Measurements from ENCODE around the gene FBXO42. TPM values are rescaled to one million over a fixed set of nuclear protein-coding genes. Genes with fewer than 3 reads are reported as not detected.

FBXO42 gene
- total and polyA plus RNA-seq, 2 experiments from 2014 or later = 6.0 to 20.7 TPM

- H3K27ac ChIP-seq (ENCODE audit: low read depth) = no peak overlapping the region
- Mint-ChIP-seq H3K9me3 (no peaks in the 10 kb centered on the region), H3K36me3 (ENCODE audit: low read depth) (peaks cover 13% of the 10 kb centered on the region; the same call in 1 of the 3 replicates), H3K27me3 (ENCODE audit: insufficient read depth, low read depth, poor library complexity) (peaks cover 8% of the 10 kb centered on the region), H3K4me3 (no peak overlapping the region), H3K27ac (no peak overlapping the region), H3K4me1 (peaks cover 35% of the 10 kb centered on the region)
- H2AFZ ChIP-seq = no peak overlapping the region
- TF ChIP-seq ZNF462 (CRISPR knock-in tag; IDR thresholded peaks at IDR 0.05) (no peak), CTCF (conservative IDR thresholded peaks at IDR 0.05; ENCODE audit: low read depth in 2 of 2) (no peak), NANOG (IDR thresholded peaks at IDR 0.05; ENCODE audit: borderline replicate concordance) (no peak), CREB1 (CRISPR knock-in tag; IDR thresholded peaks at IDR 0.05; ENCODE audit: low read depth) (no peak), EZH2phosphoT487 (IDR thresholded peaks at IDR 0.05; ENCODE audit: unreplicated experiment) (no peak), REST (IDR thresholded peaks at IDR 0.05; ENCODE audit: unreplicated experiment) (no peak), ZNF114 (CRISPR knock-in tag; IDR thresholded peaks at IDR 0.05) (no peak), ZNF331 (CRISPR knock-in tag; IDR thresholded peaks at IDR 0.05; ENCODE audit: low read depth) (no peak)
- TF ChIP-seq, protein P1, sequence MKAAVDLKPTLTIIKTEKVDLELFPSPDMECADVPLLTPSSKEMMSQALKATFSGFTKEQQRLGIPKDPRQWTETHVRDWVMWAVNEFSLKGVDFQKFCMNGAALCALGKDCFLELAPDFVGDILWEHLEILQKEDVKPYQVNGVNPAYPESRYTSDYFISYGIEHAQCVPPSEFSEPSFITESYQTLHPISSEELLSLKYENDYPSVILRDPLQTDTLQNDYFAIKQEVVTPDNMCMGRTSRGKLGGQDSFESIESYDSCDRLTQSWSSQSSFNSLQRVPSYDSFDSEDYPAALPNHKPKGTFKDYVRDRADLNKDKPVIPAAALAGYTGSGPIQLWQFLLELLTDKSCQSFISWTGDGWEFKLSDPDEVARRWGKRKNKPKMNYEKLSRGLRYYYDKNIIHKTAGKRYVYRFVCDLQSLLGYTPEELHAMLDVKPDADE (IDR thresholded peaks at IDR 0.05) = no peak
- no peaks in the 10 kb centered on the region for H3K27me3 ChIP-seq (ENCODE audit: insufficient read depth)
- H3K4me2 ChIP-seq = no peak overlapping the region
- H3K4me3 ChIP-seq = no peak overlapping the region
- ATAC-seq (no peak), DNase-seq (ENCODE audit: low spot score) (no peak)
- peaks cover 40% of the 10 kb centered on the region for H3K4me1 ChIP-seq (ENCODE audit: insufficient read depth)
- H3K79me2 ChIP-seq (replicated peaks; ENCODE audit: insufficient read depth) = peaks cover 100% of the 10 kb centered on the region
- 0 out of 2 replicates have a peak, but pooled peaks cover 12% of the 10 kb centered on the region for H3F3A ChIP-seq (replicated peaks; ENCODE audit: low read depth)
- no peaks in the 10 kb centered on the region for H3K36me3 ChIP-seq (ENCODE audit: insufficient read depth)
- no peaks in the 10 kb centered on the region for H3K9me2 ChIP-seq (ENCODE audit: insufficient read depth)
- H4K20me1 ChIP-seq (replicated peaks; ENCODE audit: insufficient read depth) = peaks cover 86% of the 10 kb centered on the region
Observed at GRCh38 chr1:16378443-16378842, 26.2 kb upstream of the FBXO42 start.
